Fibroblast of lung (primary cell): ENCODE results near the gene MMD.

ENCODE experiments used
- CTCF ChIP-seq, 2 donors: IDR thresholded peaks in 1 of 2; conservative IDR thresholded peaks in 1 of 2; 1 replicate in 1 of 2; 2 replicates in 1 of 2; pipeline ENCODE4 v1.5.1; 2011 to 2012; ENCODE audit warnings: low read length in 2 of 2, control low read depth in 1 of 2, inconsistent platforms in 1 of 2, low read depth in 1 of 2, mild to moderate bottlenecking in 1 of 2
- EZH2 ChIP-seq: IDR thresholded peaks from 2 replicates; pipeline ENCODE4 v1.5.1; 2012; ENCODE audit warnings: low read length, control low read depth, mild to moderate bottlenecking; ENCODE audit errors: missing control alignments

GRCh38 chr17:55448681-55449080 lies 27.0 kb upstream of the MMD start:
- no peak for TF ChIP-seq CTCF (conservative IDR thresholded peaks at IDR 0.05 in 1 of 2, IDR thresholded peaks at IDR 0.05 in 1 of 2; ENCODE audit: low read depth in 1 of 2, low read length in 2 of 2)
- no peak for TF ChIP-seq EZH2
